CD14-positive monocyte (primary cell): ENCODE measurements around the gene AFF3. TPM values are rescaled to one million over a fixed set of nuclear protein-coding genes. Genes with fewer than 3 reads are reported as not detected.

Experiments
- DNase-seq, 3 donors: peaks; one replicate each; pipeline ENCODE4 v3.0.0-alpha.2; 2011 to 2022
- H2AFZ ChIP-seq: 2 replicates; pipeline ENCODE4 v1.6.0; 2012; ENCODE audit warnings: mild to moderate bottlenecking, low read depth, low read length, inconsistent platforms; ENCODE audit not compliant: insufficient read depth, poor library complexity, severe bottlenecking
- H3K27ac ChIP-seq, 2 donors: 1 replicate in 1 of 2; 2 replicates in 1 of 2; pipeline ENCODE4 v1.5.1; 2012 to 2013; ENCODE audit warnings: low read length in 2 of 2, control low read depth in 1 of 2, inconsistent platforms in 1 of 2, low read depth in 1 of 2, mild to moderate bottlenecking in 1 of 2
- H3K27me3 ChIP-seq, 2 donors: one replicate each; pipeline versions ENCODE4 v1.6.0 to v1.6.1; 2011 to 2013; ENCODE audit warnings: low read length in 2 of 2; ENCODE audit not compliant: control insufficient read depth in 2 of 2, insufficient read depth in 2 of 2
- H3K36me3 ChIP-seq, 2 donors: replicated peaks in 1 of 2; 1 replicate in 1 of 2; 2 replicates in 1 of 2; pipeline versions ENCODE4 v1.5.1 to v1.6.1; 2012 to 2013; ENCODE audit warnings: low read length in 2 of 2, control low read depth in 1 of 2, inconsistent platforms in 1 of 2, mild to moderate bottlenecking in 1 of 2; ENCODE audit not compliant: insufficient read depth in 2 of 2, control insufficient read depth in 1 of 2
- H3K4me1 ChIP-seq, 2 donors: 1 replicate in 1 of 2; 2 replicates in 1 of 2; pipeline versions ENCODE4 v1.5.1 to v1.6.1; 2012 to 2013; ENCODE audit warnings: low read length in 2 of 2, control low read depth in 1 of 2, inconsistent platforms in 1 of 2, mild to moderate bottlenecking in 1 of 2, moderate library complexity in 1 of 2; ENCODE audit not compliant: insufficient read depth in 2 of 2, control insufficient read depth in 1 of 2
- H3K4me2 ChIP-seq: replicated peaks from 2 replicates; pipeline ENCODE3; 2012; ENCODE audit warnings: low read length, moderate library complexity, mild to moderate bottlenecking; ENCODE audit not compliant: poor library complexity, severe bottlenecking; ENCODE audit errors: extremely low read depth
- H3K4me3 ChIP-seq, 3 experiments: fragments of 200-600 bp in 1 of 3; sonication (generic) in 1 of 3; replicated peaks in 1 of 3; 1 replicate in 2 of 3; 2 replicates in 1 of 3; pipeline ENCODE4 v1.5.1; 2011 to 2013; ENCODE audit warnings: low read length in 3 of 3, mild to moderate bottlenecking in 3 of 3, control low read depth in 2 of 3, low read depth in 2 of 3, inconsistent platforms in 1 of 3, moderate library complexity in 1 of 3
- H3K79me2 ChIP-seq: 2 replicates; pipeline ENCODE4 v1.6.0; 2012; ENCODE audit warnings: mild to moderate bottlenecking, control low read depth, inconsistent platforms, low read length, moderate library complexity; ENCODE audit not compliant: insufficient read depth
- H3K9ac ChIP-seq: 2 replicates; pipeline ENCODE4 v1.6.0; 2017; ENCODE audit warnings: low read length, mild to moderate bottlenecking; ENCODE audit not compliant: insufficient read depth, poor library complexity, severe bottlenecking
- H3K9me3 ChIP-seq, 2 donors: replicated peaks in 1 of 2; 1 replicate in 1 of 2; 2 replicates in 1 of 2; pipeline versions ENCODE4 v1.5.1 to v1.6.1; 2012 to 2013; ENCODE audit warnings: low read length in 2 of 2, control low read depth in 1 of 2; ENCODE audit not compliant: control insufficient read depth in 1 of 2, insufficient read depth in 1 of 2
- H4K20me1 ChIP-seq: 2 replicates; pipeline ENCODE4 v1.6.0; 2012; ENCODE audit warnings: mild to moderate bottlenecking, low read length, control low read depth, moderate library complexity; ENCODE audit not compliant: insufficient read depth
- H3K27ac Mint-ChIP-seq, 7 donors: one replicate each; pipeline ENCODE4 v1.8.0; 2020; ENCODE audit warnings: mild to moderate bottlenecking in 7 of 7, mixed read lengths in 7 of 7, moderate library complexity in 6 of 7, inconsistent platforms in 2 of 7
- H3K27me3 Mint-ChIP-seq, 3 donors: one replicate each; pipeline ENCODE4 v1.8.0; 2021 to 2022; ENCODE audit warnings: low read depth in 3 of 3, mild to moderate bottlenecking in 3 of 3, mixed read lengths in 3 of 3, moderate library complexity in 3 of 3, inconsistent platforms in 1 of 3
- H3K36me3 Mint-ChIP-seq, 2 donors: one replicate each; pipeline ENCODE4 v1.8.0; 2020; ENCODE audit warnings: mixed read lengths in 2 of 2, inconsistent platforms in 1 of 2, mild to moderate bottlenecking in 1 of 2
- H3K4me1 Mint-ChIP-seq: one replicate; pipeline ENCODE4 v1.8.0; 2020; ENCODE audit warnings: mild to moderate bottlenecking, mixed read lengths
- H3K4me3 Mint-ChIP-seq, 2 donors: one replicate each; pipeline ENCODE4 v1.8.0; 2020; ENCODE audit warnings: mild to moderate bottlenecking in 2 of 2, mixed read lengths in 2 of 2, moderate library complexity in 1 of 2
- H3K9me3 Mint-ChIP-seq, 7 donors: one replicate each; pipeline ENCODE4 v1.8.0; 2020 to 2022; ENCODE audit warnings: mixed read lengths in 7 of 7, mild to moderate bottlenecking in 6 of 7, moderate library complexity in 6 of 7, inconsistent platforms in 2 of 7
- CTCF ChIP-seq: fragments of 200-600 bp; IDR thresholded peaks from one replicate; pipeline ENCODE4 v1.8.0; 2022; ENCODE audit warnings: antibody characterized with exemption, mild to moderate bottlenecking
- WGBS: methylation state at CpG from one replicate; pipeline ENCODE4 v1.1.5; 2013; ENCODE audit warnings: missing lambda C conversion rate; ENCODE audit not compliant: insufficient coverage; 5-methylcytosine and 5-hydroxymethylcytosine counted together
- intact Hi-C, 2 donors: fragments of 100-400 bp; cut with micrococcal nuclease; formaldehyde crosslinking; loops; one replicate each; pipeline versions ENCODE4 v1.15.0 to v1.15.1; 2023
- polyA plus RNA-seq, 3 donors: library from polyadenylated mRNA; depleted of rRNA in 1 of 3; unstranded in 2 of 3; stranded (reverse) in 1 of 3; fragments of 300-500 nt in 2 of 3; fragments of >200 nt in 1 of 3; fragmentation: Illumina TruSeq in 2 of 3; gene quantifications; 1 replicate in 2 of 3; 2 replicates in 1 of 3; pipeline ENCODE4 v1.2.3, GENCODE V29; 2012 to 2021

The AFF3 gene
- polyA plus RNA-seq, 3 donors = 0.17 to 4.1 (median 0.49) TPM

GRCh38 chr2:99552529-99552928, 589.9 kb downstream of the AFF3 start:
- Histone ChIP-seq H3K36me3 (peaks cover 0 to 7% of the 10 kb centered on the region in 2 donors), H2AFZ (no peak overlapping the region), H4K20me1 (no peaks in the 10 kb centered on the region), H3K4me2 (no peak overlapping the region), H3K4me3 (no peak overlapping the region), H3K27ac (no peak overlapping the region), H3K4me1 (peaks cover 23 to 26% of the 10 kb centered on the region in 2 donors), H3K79me2 (no peaks in the 10 kb centered on the region), H3K9me3 (no peaks in the 10 kb centered on the region), H3K9ac (no peak overlapping the region), H3K27me3 (no peaks in the 10 kb centered on the region)
- Mint-ChIP-seq H3K9me3 (peaks cover 0 to 4% (median 0%) of the 10 kb centered on the region in 7 donors), H3K27ac (no peak overlapping the region), H3K36me3 (peaks cover 29 to 40% of the 10 kb centered on the region in 2 donors), H3K4me3 (no peak overlapping the region), H3K4me1 (peaks cover 26% of the 10 kb centered on the region), H3K27me3 (no peaks in the 10 kb centered on the region)
- no peak for TF ChIP-seq CTCF
- no peak for DNase-seq
- 93% methylated on average over 2 of the region's 2 CpGs for WGBS
- intact Hi-C loops = loop anchor here in 1 of 2 donors (10.0 kb wide), 3 partner anchors 222 to 1432 kb away; no protein-coding TSS in a partner anchor

GRCh38 chr2:99550368-99550767, 592.0 kb downstream of the AFF3 start:
- no peaks in the 10 kb centered on the region for H3K79me2 ChIP-seq
- no peak overlapping the region for H3K4me3 Mint-ChIP-seq
- no peak for TF ChIP-seq CTCF
- H4K20me1 ChIP-seq = no peaks in the 10 kb centered on the region
- no peak overlapping the region for H3K4me3 ChIP-seq
- H3K27ac ChIP-seq = no peak overlapping the region
- H3K4me2 ChIP-seq = no peak overlapping the region
- H2AFZ ChIP-seq = no peak overlapping the region
- no peak overlapping the region for H3K9ac ChIP-seq
- peaks cover 0 to 4% (median 0%) of the 10 kb centered on the region in 7 donors for H3K9me3 Mint-ChIP-seq
- no peak overlapping the region for H3K27ac Mint-ChIP-seq
- 94% methylated on average over 3 of the region's 5 CpGs for WGBS
- intact Hi-C loops = loop anchor here in 1 of 2 donors (10.0 kb wide), 3 partner anchors 224 to 1434 kb away; no protein-coding TSS in a partner anchor
- H3K9me3 ChIP-seq = no peaks in the 10 kb centered on the region
- H3K27me3 ChIP-seq = no peaks in the 10 kb centered on the region
- H3K36me3 Mint-ChIP-seq = peaks cover 29 to 44% of the 10 kb centered on the region in 2 donors
- H3K27me3 Mint-ChIP-seq = no peaks in the 10 kb centered on the region
- peaks cover 0 to 7% of the 10 kb centered on the region in 2 donors for H3K36me3 ChIP-seq
- peaks cover 10 to 12% of the 10 kb centered on the region in 2 donors for H3K4me1 ChIP-seq
- H3K4me1 Mint-ChIP-seq = peaks cover 12% of the 10 kb centered on the region
- no peak for DNase-seq
